HAP-1 (cell line): ENCODE measurements around the gene TIAM2.

Experiments used
- DNase-seq, 2 experiments: peaks; one replicate each; pipeline ENCODE4 v3.0.0-alpha.2; 2016 to 2020; ENCODE audit warnings: low spot score in 2 of 2
- H3K27me3 ChIP-seq: fragments of 250-450 bp; sonication (Bioruptor Pico); 2 replicates; pipeline ENCODE4 v1.5.1; 2020; ENCODE audit warnings: low read depth, mild to moderate bottlenecking, moderate library complexity
- H3K36me3 ChIP-seq: fragments of 250-450 bp; sonication (Bioruptor Pico); replicated peaks from 2 replicates; pipeline ENCODE4 v1.5.1; 2020; ENCODE audit warnings: mild to moderate bottlenecking
- H3K4me1 ChIP-seq: fragments of 250-450 bp; sonication (Bioruptor Pico); 2 replicates; pipeline ENCODE4 v1.5.1; 2020; ENCODE audit warnings: mild to moderate bottlenecking
- H3K4me3 ChIP-seq: fragments of 250-450 bp; sonication (Bioruptor Pico); 2 replicates; pipeline ENCODE4 v1.5.1; 2020; ENCODE audit warnings: mild to moderate bottlenecking, moderate library complexity
- H3K9me3 ChIP-seq: fragments of 250-450 bp; sonication (Bioruptor Pico); 2 replicates; pipeline ENCODE4 v1.5.1; 2020; ENCODE audit warnings: mild to moderate bottlenecking, moderate library complexity
- in situ Hi-C: fragments of 300-500 bp; cut with MboI; formaldehyde crosslinking; loops from 3 replicates; pipeline ENCODE4 v1.14.3; 2020; ENCODE audit warnings: low sequenced_read_pairs, inconsistent platforms, mixed read lengths

TIAM2 gene

DNA sequence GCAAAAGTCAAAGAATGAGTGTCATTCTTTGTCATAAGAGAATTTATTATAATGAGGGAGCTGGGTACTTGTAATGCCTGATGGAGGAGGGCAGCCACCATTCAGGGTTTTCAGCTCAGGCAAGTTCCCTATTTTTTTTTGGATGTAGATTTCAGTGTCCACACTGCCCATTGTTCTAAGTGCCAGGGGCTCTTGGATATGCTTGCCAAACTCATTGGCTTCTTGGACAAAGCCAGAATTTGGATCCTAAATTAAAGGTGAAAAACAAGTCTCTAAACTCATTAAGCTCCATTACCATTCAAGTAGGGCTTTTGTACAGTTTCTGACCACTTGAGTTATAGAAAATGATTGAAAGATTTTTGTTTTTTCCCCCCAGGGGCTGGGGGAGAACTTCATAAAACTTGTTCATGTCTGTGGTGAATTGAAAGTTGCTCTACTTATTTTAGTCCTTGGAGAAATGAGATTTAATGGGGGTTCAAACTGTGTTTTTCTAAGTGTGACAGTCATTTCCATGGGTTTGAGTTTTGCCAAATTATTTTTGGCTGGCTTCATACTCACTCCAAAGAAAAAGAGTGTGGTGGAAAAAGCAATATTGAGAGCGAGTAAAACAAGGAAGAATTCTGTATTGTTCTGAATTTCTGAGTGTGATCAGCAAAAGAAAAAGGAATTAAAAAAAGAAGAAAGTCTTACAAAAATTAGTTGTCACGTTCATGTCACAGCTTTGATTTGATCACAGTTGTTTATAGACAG is 46.0 kb downstream of the TIAM2 start:
- Histone ChIP-seq H3K27me3 (0 out of 2 replicates have a peak, but pooled peaks cover 3% of the 10 kb centered on the region), H3K4me3 (no peak overlapping the region), H3K9me3 (no peaks in the 10 kb centered on the region), H3K4me1 (peaks cover 32% of the 10 kb centered on the region), H3K36me3 (no peaks in the 10 kb centered on the region)
- DNase-seq: peak; percentile 63 to 83
- in situ Hi-C loops: no loop called here

DNA sequence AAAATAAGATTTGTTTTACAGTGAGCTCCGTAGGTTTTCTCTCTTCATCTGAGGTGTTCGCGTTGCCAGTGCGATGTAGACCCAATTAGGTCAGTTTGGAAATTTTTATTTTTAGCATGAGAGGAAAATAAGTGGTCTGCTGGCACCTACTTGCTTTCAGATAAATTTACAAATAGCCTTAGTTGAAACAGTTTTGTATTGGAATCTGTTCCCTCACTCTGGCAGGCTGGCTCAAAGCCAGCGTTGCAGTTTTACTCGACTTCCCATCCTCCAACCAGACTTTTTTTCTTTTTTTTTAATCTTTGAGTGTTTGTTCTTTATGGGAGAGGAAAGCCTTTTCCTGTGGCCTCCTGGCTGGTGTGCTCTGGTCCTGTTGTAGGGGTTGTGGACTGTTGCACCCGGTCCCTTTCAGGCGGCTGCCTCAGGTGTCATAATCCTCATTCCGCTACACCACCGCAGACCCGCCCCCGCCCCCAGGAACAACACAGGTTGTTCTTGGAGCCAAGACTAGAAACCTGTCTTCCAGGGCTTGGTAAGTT is 46.7 kb downstream of the TIAM2 start:
- Histone ChIP-seq H3K4me1 (peaks cover 32% of the 10 kb centered on the region), H3K36me3 (no peaks in the 10 kb centered on the region), H3K27me3 (0 out of 2 replicates have a peak, but pooled peaks cover 3% of the 10 kb centered on the region), H3K9me3 (no peaks in the 10 kb centered on the region), H3K4me3 (no peak overlapping the region)
- in situ Hi-C loops: no loop called here
- DNase-seq: peak in 1 of 2 experiments; percentile 39

DNA sequence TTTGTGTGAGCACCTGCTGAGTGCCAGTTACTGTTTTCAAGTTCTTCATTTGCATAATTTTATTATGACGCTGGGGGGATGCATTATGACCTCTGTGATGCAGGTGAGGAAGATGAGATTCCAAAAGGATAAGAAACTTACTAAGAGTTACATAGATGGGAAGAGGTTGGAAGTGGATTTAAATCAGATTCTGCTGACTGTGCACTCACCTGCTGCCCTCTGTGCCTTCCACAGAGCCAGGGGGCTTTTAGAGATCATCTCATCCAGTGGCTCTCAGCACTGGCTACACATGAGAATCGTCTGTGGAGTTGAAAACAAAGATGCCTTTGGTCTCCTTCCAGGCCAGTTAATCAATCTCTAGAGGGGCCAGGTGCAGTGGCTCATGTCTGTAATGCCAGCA is 47.9 kb downstream of the TIAM2 start:
- in situ Hi-C loops: no loop called here
- Histone ChIP-seq H3K4me3 (no peak overlapping the region), H3K27me3 (0 out of 2 replicates have a peak, but pooled peaks cover 3% of the 10 kb centered on the region), H3K9me3 (no peaks in the 10 kb centered on the region), H3K36me3 (no peaks in the 10 kb centered on the region; the same call in 1 of the 2 replicates), H3K4me1 (peaks cover 32% of the 10 kb centered on the region)
- no peak for DNase-seq

DNA sequence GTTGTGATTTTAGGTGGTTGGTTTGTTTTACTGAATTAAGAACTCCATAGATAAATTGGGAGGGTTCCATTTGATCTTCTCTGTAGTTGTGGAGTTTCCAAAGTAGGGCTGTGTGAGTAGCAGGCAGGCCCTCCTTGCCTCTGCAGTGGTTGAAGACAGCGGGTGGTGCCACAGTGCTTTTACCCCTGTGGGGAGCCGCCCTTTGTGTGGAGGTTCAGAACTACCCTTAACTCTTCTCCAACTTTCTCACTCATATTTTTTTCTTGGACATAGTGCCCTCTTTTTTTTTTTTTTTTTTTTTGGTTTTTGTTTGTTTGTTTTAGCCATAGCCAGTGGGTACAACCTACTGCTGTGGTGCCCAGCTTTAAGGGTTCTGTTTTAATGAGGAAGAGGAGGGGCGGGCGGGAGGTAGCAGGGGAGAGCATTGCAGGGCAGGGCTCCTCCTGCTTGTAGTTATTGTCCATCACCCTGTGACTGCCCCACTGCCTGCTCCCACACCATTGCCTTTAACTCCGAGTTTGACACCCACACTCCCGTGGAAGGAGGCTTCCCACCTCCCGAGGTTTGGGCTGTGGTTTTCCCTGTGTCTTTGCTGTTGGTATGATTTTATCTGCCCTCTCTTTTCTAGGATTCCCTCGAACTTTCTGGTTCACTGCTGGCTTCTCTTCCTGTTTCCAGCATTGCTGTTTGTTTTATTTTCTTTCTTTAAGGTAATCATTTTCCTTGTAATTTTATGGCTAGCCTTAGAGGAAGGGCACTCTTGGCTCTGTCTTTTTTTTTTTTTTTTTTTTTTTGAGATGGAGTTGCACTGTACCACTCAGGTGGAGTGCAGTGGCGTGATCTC is 50.7 kb downstream of the TIAM2 start:
- Histone ChIP-seq H3K27me3 (0 out of 2 replicates have a peak, but pooled peaks cover 3% of the 10 kb centered on the region), H3K4me1 (peaks cover 22% of the 10 kb centered on the region), H3K4me3 (no peak overlapping the region), H3K36me3 (no peaks in the 10 kb centered on the region; the same call in 1 of the 2 replicates), H3K9me3 (no peaks in the 10 kb centered on the region)
- DNase-seq: no peak
- in situ Hi-C loops: no loop called here

DNA sequence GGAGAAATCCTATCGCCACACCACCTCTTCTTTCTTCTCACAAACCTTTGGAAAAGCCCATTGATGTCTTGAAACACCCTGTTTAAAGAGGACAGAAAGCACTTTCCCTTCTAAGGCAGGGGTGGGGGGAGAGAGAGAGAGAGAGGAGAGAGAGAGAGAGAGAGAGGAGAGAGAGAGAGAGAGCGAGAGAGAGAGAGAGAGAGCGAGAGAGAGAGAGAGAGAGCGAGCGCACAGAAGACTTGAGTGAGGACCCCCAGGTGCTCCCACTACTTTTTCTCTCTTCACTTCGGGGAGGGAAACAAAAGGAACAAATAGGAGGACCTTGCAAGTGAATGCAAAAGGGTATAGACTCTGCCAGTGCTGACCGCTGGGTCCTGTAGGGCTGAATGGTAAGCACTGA is 52.4 kb downstream of the TIAM2 start:
- H3K27me3 ChIP-seq: 0 out of 2 replicates have a peak, but pooled peaks cover 3% of the 10 kb centered on the region
- H3K9me3 ChIP-seq: no peaks in the 10 kb centered on the region
- H3K4me3 ChIP-seq: no peak overlapping the region
- no peaks in the 10 kb centered on the region; the same call in 1 of the 2 replicates for H3K36me3 ChIP-seq
- in situ Hi-C loops: no loop called here
- DNase-seq: no peak
- peaks cover 4% of the 10 kb centered on the region for H3K4me1 ChIP-seq

DNA sequence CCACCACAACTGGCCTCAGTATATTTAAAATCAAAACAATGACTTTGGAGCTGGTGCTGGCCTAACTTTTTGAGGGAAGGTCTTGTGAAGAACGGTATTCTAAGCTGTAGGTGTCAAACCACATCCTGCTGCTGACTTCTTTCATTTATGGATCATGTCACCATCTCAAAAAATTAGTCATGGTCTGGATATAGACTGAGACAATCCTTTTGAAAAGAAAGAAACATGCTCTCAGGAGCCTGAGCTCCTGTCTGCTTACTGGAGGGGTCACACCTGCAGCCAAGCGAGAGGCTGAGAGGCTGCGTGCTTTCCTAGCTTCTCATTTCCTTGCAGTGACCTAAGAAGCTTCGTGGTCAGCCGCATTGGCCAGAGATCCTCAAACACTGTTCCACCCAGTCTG is 55.2 kb downstream of the TIAM2 start:
- no peaks in the 10 kb centered on the region for H3K27me3 ChIP-seq
- no peaks in the 10 kb centered on the region for H3K9me3 ChIP-seq
- no peak overlapping the region for H3K4me3 ChIP-seq
- no peak for DNase-seq
- in situ Hi-C loops: no loop called here
- no peaks in the 10 kb centered on the region for H3K4me1 ChIP-seq
- no peaks in the 10 kb centered on the region; the same call in 1 of the 2 replicates for H3K36me3 ChIP-seq

DNA sequence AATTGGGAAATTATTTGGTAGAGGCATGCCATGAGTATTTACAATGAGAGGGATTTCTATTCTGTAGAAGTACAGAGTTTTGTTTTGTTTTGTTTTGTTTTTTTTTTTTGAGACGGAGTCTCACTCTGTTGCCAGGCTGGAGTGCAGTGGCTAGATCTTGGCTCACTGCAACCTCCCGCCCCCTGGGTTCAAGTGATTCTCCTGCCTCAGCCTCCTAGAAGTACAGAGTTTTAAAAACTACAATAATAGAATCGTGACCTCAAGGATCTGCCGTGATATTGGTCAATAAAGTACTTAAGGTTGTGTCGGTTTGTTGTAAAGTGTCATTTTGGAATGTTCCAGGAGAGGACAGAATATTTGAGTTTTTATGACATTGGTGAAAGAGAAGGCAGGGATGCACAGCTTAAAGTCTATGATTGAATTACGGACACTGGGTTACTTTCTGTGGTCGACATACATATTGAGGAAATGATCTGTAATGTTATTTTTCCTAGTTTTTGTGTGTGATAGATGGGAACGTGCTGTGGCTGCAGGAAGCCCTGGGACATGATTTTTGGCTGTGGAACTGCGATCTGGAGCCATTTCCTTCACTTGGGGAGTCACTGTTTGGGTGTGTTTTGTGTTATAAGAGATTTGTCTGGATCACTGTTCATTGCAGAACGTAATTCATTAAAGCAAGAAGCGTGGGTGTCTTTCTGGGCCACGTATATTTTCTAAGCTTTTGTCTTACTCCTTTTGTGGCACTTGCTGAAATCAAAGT is 59.6 kb downstream of the TIAM2 start:
- in situ Hi-C loops: no loop called here
- no peak for DNase-seq
- no peak overlapping the region for H3K4me3 ChIP-seq
- H3K4me1 ChIP-seq: no peaks in the 10 kb centered on the region
- H3K9me3 ChIP-seq: no peaks in the 10 kb centered on the region
- no peaks in the 10 kb centered on the region for H3K36me3 ChIP-seq
- H3K27me3 ChIP-seq: no peaks in the 10 kb centered on the region

DNA sequence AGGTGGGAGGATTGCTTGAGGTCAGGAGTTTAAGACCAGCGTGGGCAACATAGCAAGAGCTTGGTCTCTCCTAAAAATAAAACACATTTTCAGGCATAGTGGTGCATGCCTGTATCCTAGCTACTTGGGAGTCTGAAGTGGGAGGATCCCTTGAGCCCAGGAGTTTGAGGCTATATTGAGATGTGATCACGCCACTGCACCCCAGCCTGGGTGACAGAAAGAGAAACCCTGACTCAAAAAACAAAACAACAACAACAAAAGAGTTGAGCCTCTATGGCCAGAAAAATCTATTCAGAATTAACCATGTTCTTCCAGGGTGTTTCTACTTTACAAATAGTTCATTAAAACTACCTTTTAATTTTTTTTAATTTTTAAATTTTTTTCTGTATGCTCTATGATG is 60.6 kb downstream of the TIAM2 start:
- Histone ChIP-seq H3K36me3 (no peaks in the 10 kb centered on the region), H3K27me3 (no peaks in the 10 kb centered on the region), H3K4me3 (no peak overlapping the region), H3K4me1 (no peaks in the 10 kb centered on the region), H3K9me3 (no peaks in the 10 kb centered on the region)
- in situ Hi-C loops: no loop called here
- DNase-seq: no peak

DNA sequence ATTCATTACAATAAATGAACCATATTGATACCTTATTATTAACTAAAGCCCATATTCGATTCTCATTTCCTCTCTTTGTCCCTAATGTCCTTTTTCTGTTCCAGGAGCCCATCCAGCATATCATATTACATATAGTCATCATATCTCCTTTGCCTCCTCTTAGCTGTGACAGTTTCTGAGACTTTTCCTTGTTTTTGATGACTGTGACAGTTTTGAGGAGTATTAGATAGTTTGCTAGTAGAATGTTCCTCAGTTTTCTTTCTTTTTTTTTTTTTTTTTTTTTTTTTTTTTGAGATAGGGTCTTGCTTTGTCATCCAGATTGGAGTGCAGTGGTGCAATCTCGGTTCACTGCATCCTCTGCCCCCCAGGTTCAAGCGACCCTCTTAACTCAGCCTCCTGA is 61.6 kb downstream of the TIAM2 start:
- no peak for DNase-seq
- Histone ChIP-seq H3K27me3 (no peaks in the 10 kb centered on the region), H3K4me1 (no peaks in the 10 kb centered on the region), H3K36me3 (no peaks in the 10 kb centered on the region), H3K9me3 (no peaks in the 10 kb centered on the region), H3K4me3 (no peak overlapping the region)
- in situ Hi-C loops: no loop called here

DNA sequence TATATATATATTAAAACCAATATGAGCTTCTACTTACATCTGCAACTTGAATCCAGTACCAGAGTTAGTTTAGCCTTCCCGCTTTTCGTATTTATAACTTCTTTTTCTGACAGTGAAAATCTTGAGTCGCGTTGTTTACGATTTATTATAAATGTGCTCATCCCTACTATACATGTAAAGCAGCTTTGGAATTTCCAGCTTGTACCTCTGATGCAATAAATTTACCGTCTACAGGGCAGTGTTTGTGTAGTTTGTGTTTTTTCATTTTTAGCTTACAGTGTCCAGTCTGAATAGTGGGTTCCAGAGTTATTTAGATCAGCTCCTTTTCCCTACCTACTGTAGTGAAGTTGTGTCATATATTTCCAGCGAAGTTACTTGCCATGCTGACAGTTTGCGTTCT is 66.3 kb downstream of the TIAM2 start:
- DNase-seq: no peak
- H3K27me3 ChIP-seq: no peaks in the 10 kb centered on the region
- H3K4me1 ChIP-seq: no peaks in the 10 kb centered on the region
- H3K4me3 ChIP-seq: no peak overlapping the region
- in situ Hi-C loops: no loop called here
- no peaks in the 10 kb centered on the region for H3K9me3 ChIP-seq
- no peaks in the 10 kb centered on the region for H3K36me3 ChIP-seq

DNA sequence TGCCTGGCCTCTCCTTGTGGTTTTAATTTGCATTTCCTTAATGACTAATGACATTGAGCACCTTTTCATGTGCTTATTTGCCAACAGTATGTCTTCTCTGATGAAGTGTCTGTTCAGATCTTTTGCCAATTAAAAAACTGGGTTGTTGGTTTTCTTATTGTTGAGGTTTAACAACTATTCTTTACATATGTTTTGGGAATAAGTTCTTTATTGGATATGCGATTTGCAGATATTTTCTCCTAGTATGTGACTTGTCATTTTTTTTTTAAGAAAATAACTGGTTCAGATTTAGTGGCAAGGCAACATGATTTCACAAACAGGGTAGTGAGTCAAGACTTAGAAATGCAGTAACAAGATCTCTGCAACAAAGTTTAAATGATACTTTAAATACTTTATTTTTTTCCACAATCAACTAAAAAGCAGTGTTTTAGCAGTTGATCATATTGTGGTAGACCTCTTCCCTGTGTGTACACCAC is 67.8 kb downstream of the TIAM2 start:
- no peak overlapping the region for H3K4me3 ChIP-seq
- no peak for DNase-seq
- in situ Hi-C loops: no loop called here
- H3K36me3 ChIP-seq: no peaks in the 10 kb centered on the region
- H3K27me3 ChIP-seq: no peaks in the 10 kb centered on the region
- H3K4me1 ChIP-seq: no peaks in the 10 kb centered on the region
- no peaks in the 10 kb centered on the region for H3K9me3 ChIP-seq

DNA sequence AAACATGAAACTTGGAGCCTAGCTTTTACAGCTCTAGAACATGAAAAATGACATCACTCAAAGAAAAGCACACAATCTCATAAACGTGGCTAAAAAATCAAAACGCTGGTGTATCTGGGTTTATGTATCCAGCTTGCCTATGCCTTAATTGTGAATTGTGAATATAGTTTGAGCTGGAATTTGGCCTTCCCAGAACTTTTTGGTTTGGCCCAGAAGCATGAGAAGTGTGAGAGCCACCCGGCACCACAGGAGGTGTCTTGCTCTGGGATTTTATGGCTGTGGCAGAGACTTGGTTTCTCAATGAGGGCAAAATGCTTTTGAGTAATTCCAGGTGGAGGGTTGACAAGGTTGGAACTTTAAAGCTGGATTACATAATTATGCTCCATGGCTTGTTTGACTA is 69.2 kb downstream of the TIAM2 start:
- DNase-seq: no peak
- Histone ChIP-seq H3K9me3 (no peaks in the 10 kb centered on the region), H3K4me3 (no peak overlapping the region), H3K36me3 (no peaks in the 10 kb centered on the region), H3K4me1 (no peaks in the 10 kb centered on the region), H3K27me3 (no peaks in the 10 kb centered on the region)
- in situ Hi-C loops: no loop called here

DNA sequence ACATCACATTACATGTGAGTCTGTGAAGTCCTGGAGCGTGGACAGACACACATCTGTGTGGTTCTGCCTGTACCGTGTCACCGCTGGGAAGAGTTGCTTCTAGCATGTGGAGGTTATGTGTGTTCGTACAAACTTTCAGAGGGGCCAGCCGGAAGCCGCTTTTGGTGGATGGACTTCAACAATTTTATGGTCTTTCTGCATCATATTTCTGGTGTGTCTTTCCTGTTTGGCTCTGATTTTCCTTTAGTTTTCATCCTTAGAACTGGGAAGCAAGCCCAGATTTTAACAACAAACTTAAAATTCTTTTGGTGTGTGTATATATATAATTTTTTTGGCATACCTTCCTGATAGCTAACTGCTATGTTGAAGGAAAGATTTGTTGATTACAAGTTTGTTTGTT is 71.2 kb downstream of the TIAM2 start:
- H3K4me3 ChIP-seq: no peak overlapping the region
- H3K36me3 ChIP-seq: no peaks in the 10 kb centered on the region
- no peaks in the 10 kb centered on the region for H3K4me1 ChIP-seq
- DNase-seq: no peak
- no peaks in the 10 kb centered on the region for H3K27me3 ChIP-seq
- H3K9me3 ChIP-seq: no peaks in the 10 kb centered on the region
- in situ Hi-C loops: no loop called here
